Measurements from ENCODE around the gene THSD7B. TPM values are rescaled to one million over a fixed set of nuclear protein-coding genes. Genes with fewer than 3 reads are reported as not detected.
A peak's percentile ranks its signal among the peaks of the same experiment; 100 is the strongest.

Gene THSD7B
- total RNA-seq, 1 donor from 2014 or later, result 9.4 TPM

GRCh38 chr2:137107904-137108303, 342.6 kb downstream of the THSD7B start:
- DNase-seq (ENCODE audit: low spot score), result no peak
- ATAC-seq, result no peak
- intact Hi-C loops (cut with DNase I), result no loop called here

GRCh38 chr2:137111896-137112295, 346.6 kb downstream of the THSD7B start:
- no peak for ATAC-seq
- intact Hi-C loops (cut with DNase I), result no loop called here
- DNase-seq (ENCODE audit: low spot score), result no peak

DNA sequence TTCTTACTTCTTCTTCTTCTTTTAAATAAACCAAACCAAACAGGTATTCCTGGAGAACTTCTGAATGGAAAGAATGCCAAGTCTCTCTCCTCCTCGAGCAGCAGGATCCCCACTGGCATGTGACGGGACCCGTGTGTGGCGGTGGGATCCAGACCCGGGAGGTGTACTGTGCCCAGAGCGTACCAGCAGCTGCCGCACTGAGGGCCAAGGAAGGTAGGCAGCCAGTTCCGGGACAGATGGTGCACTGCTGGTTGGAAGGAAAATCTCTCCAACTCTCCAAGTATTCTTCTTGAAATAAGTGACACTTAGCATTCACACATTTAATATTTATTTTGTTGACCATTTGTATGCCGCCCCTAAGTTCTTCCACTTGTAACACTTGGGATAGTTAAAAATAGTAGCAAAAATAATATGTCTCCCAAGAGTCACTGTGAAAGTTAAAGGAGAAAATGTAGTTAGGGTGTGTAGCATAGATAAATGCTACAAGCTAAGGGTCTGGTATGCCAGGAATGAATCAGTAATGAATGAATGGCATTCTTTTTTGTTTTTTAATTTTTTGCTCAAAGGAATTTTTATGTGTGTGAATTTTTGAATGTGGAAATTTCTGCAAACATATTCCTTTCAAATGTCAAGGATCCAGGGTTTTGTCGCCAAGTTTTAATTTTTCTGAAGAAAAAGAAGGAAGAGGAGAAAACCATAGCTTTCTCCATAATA, 349.9 kb downstream of the THSD7B start:
- ATAC-seq (peak; percentile 36), DNase-seq (ENCODE audit: low spot score) (no peak)
- intact Hi-C loops (cut with DNase I), result no loop called here

DNA sequence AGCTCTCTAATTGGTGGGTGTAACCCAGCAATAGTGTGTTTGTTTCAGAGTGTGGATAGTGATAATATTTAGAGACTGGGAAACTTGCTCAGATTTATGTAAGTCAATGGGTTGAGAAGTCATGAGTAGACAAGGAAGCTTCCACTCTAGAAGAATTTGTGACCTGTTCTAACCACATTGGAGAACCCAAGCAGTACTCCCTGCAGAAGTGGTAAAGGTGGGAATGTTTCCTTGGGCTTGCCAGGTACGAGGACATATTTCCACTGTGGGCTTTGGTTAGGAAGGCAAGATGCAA, 350.4 kb downstream of the THSD7B start:
- intact Hi-C loops (cut with DNase I), result no loop called here
- DNase-seq (ENCODE audit: low spot score) (no peak), ATAC-seq (no peak)

- ATAC-seq (no peak), DNase-seq (ENCODE audit: low spot score) (no peak)
- intact Hi-C loops (cut with DNase I), result no loop called here
Measured at GRCh38 chr2:137117385-137117784, 352.0 kb downstream of the THSD7B start.

DNA sequence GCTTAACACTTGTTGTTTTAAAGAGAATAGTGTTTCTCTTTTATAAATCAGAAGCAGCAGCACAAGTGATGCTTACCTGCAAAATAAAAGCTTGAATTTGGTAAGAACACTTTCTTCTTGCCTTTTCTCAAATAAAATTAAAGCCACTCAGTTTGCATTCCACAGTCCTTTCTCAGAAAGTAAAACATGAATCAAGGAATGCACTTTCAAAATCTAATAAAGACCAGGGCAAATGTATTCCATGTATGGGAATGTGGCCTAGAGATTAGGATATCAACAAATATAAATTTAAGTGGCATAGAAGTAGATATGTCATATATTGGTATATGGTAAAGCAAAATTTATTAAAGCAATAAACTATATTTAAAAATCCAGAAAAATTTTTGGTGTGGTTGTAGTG, 352.8 kb downstream of the THSD7B start:
- intact Hi-C loops (cut with DNase I), result no loop called here
- ATAC-seq, result no peak
- DNase-seq (ENCODE audit: low spot score), result no peak

GRCh38 chr2:137123226-137123625, 357.9 kb downstream of the THSD7B start:
- DNase-seq (ENCODE audit: low spot score) (no peak), ATAC-seq (no peak)
- intact Hi-C loops (cut with DNase I), result loop anchor here (10.0 kb wide), 1 partner anchor 642 kb away; no protein-coding TSS in a partner anchor

DNA sequence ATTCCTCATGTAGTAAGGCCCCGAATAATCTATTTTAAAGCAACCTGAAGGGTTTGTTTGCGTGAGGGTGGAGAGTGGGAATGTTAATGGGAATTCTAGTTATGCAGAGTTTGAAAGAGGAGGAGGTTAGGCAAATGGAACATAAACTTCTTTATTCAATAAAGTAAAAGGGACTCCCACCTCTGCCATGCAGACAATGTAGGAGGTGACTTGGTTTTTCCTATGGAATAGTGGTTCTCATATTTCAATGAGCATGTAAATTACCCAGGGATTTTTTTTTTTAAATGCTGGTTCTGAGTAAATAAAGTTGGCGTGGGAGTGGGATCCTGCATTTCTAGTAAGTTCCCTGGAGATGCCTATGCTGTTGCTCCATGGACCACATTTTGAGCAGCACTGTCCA, 367.9 kb downstream of the THSD7B start:
- ATAC-seq (no peak), DNase-seq (ENCODE audit: low spot score) (no peak)
- intact Hi-C loops (cut with DNase I), result no loop called here

- DNase-seq (ENCODE audit: low spot score), result no peak
- intact Hi-C loops (cut with DNase I), result no loop called here
Measured at GRCh38 chr2:137138263-137138662, 372.9 kb downstream of the THSD7B start.

GRCh38 chr2:137151731-137152130, 386.4 kb downstream of the THSD7B start:
- intact Hi-C loops (cut with DNase I), result no loop called here
- ATAC-seq (no peak), DNase-seq (ENCODE audit: low spot score) (no peak)

More at GRCh38 chr2:137138263-137138662, 372.9 kb downstream of the THSD7B start:
- no peak for ATAC-seq

DNA sequence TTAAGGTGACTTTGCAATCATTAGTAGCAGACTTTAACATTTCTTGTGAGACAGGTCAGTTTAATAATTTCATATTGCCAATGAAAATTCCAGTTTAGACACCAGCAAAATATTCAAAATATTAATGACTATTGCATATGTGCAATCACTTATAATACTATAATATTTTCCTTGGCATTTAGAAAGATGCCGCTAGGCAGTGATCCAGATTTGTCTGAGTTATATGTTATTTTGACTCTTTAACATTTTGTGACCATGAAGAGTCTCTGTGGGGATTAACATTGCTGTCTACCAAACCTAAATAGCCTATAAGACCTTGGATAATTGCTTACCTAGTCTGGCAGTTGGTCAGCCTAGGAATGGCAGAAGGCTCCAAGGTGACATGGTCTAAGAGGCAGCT, 389.6 kb downstream of the THSD7B start:
- no peak for ATAC-seq

GRCh38 chr2:137155356-137156104, 390.2 kb downstream of the THSD7B start:
- no peak for DNase-seq (ENCODE audit: low spot score)
- intact Hi-C loops (cut with DNase I), result no loop called here
- ATAC-seq, result no peak

More for the DNA sequence above, 389.6 kb downstream of the THSD7B start:
- DNase-seq (ENCODE audit: low spot score), result no peak
- intact Hi-C loops (cut with DNase I), result no loop called here

GRCh38 chr2:137156221-137156844, 391.0 kb downstream of the THSD7B start:
- no peak for ATAC-seq

GRCh38 chr2:137157851-137158250, 392.5 kb downstream of the THSD7B start:
- intact Hi-C loops (cut with DNase I), result no loop called here
- ATAC-seq, result no peak
- no peak for DNase-seq (ENCODE audit: low spot score)

More at GRCh38 chr2:137156221-137156844, 391.0 kb downstream of the THSD7B start:
- intact Hi-C loops (cut with DNase I), result no loop called here
- no peak for DNase-seq (ENCODE audit: low spot score)

- intact Hi-C loops (cut with DNase I), result no loop called here
- DNase-seq (ENCODE audit: low spot score) (no peak), ATAC-seq (no peak)
Measured at GRCh38 chr2:137161250-137161649, 395.9 kb downstream of the THSD7B start.

- DNase-seq (ENCODE audit: low spot score) (no peak), ATAC-seq (no peak)
- intact Hi-C loops (cut with DNase I), result no loop called here
Measured at GRCh38 chr2:137165968-137166367, 400.6 kb downstream of the THSD7B start.

GRCh38 chr2:137167651-137168050, 402.3 kb downstream of the THSD7B start:
- DNase-seq (ENCODE audit: low spot score) (no peak), ATAC-seq (no peak)
- intact Hi-C loops (cut with DNase I), result no loop called here

DNA sequence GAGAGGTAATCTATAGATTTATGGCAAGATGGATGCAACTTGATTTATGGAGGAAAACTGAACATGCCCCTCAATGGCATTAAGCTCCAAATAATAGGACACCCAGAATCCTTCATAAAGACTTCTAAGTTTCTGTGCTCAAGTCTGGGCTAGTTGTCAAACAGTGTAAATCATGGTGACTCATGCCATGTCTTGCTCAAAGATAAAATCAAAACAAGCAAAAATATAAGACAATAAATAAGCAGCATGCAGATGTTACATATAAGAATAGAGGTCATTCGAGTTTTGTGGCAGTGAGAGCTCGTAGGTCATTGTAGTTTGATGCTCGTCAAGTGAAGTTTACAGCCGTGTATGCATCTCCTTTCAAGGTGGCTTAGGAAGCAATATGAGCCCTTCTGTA, 403.2 kb downstream of the THSD7B start:
- no peak for ATAC-seq
- DNase-seq (ENCODE audit: low spot score), result no peak
- intact Hi-C loops (cut with DNase I), result no loop called here

GRCh38 chr2:137172162-137172561, 406.8 kb downstream of the THSD7B start:
- DNase-seq (ENCODE audit: low spot score) (no peak), ATAC-seq (no peak)
- intact Hi-C loops (cut with DNase I), result no loop called here

DNA sequence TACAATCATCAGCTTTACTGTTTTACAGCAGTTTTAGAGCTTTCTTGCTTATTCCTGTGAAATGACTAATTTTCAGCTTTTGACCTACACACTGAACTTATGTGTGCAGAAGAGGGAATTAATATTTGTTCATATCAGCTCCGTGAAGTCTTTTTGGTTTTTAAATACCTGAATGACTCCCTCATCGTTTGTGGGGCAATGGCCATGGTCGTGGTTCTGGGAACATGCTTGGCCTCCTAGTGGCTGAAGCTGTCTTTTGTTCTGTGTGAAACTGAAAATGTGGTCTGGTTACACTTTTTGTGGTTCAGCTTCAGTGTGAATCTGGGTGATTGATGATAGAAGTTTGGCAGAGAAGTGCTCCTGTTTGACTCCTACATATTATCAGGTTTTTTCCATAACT, 408.1 kb downstream of the THSD7B start:
- intact Hi-C loops (cut with DNase I), result no loop called here
- DNase-seq (ENCODE audit: low spot score), result no peak
- ATAC-seq, result no peak
